ENCODE measurements around the gene PPIP5K1. TPM values are rescaled to one million over a fixed set of nuclear protein-coding genes. Genes with fewer than 3 reads are reported as not detected.

Gene PPIP5K1
- total and polyA plus RNA-seq, 11 donors = 7.2 to 23.0 (median 15.3) TPM

DNA sequence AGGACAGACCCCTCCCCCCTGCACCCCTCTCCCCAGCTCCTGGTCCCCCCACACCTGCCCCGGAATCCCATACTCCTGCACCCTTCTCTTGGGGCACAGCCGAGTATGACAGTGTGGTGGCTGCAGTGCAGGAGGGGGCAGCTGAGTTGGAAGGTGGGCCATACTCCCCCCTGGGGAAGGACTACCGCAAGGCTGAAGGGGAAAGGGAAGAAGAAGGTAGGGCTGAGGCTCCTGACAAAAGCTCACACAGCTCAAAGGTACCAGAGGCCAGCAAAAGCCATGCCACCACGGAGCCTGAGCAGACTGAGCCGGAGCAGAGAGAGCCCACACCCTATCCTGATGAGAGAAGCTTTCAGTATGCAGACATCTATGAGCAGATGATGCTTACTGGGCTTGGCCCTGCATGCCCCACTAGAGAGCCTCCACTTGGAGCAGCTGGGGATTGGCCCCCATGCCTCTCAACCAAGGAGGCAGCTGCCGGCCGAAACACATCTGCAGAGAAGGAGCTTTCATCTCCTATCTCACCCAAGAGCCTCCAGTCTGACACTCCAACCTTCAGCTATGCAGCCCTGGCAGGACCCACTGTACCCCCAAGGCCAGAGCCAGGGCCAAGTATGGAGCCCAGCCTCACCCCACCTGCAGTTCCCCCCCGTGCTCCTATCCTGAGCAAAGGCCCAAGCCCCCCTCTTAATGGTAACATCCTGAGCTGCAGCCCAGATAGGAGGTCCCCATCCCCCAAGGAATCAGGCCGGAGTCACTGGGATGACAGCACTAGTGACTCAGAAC is 62.8 kb downstream of the PPIP5K1 start:
- TF ChIP-seq, protein P1, sequence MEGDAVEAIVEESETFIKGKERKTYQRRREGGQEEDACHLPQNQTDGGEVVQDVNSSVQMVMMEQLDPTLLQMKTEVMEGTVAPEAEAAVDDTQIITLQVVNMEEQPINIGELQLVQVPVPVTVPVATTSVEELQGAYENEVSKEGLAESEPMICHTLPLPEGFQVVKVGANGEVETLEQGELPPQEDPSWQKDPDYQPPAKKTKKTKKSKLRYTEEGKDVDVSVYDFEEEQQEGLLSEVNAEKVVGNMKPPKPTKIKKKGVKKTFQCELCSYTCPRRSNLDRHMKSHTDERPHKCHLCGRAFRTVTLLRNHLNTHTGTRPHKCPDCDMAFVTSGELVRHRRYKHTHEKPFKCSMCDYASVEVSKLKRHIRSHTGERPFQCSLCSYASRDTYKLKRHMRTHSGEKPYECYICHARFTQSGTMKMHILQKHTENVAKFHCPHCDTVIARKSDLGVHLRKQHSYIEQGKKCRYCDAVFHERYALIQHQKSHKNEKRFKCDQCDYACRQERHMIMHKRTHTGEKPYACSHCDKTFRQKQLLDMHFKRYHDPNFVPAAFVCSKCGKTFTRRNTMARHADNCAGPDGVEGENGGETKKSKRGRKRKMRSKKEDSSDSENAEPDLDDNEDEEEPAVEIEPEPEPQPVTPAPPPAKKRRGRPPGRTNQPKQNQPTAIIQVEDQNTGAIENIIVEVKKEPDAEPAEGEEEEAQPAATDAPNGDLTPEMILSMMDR (IDR thresholded peaks at IDR 0.05) = no peak
- no peak for TF ChIP-seq POLR2A (IDR thresholded peaks at IDR 0.05)
- H3K36me3 ChIP-seq = peaks cover 0 to 52% (median 31%) of the 10 kb centered on the region in 9 donors
- H3K9me3 ChIP-seq = no peaks in the 10 kb centered on the region
- no peak overlapping the region for H3K27ac ChIP-seq
- intact Hi-C loops (cut with DNase I) = loop anchor here in 1 of 10 donors (10.0 kb wide), 1 partner anchor 52 kb away; no protein-coding TSS in a partner anchor
- whole genome bisulfite sequencing, 4 donors = 79 to 86% (median 82%) methylated on average over 8 to 9 of the region's 9 CpGs
- ATAC-seq (no peak), DNase-seq (no peak)
- H3K4me3 ChIP-seq = no peak overlapping the region
- H3K4me1 ChIP-seq = peaks cover 0 to 8% (median 2%) of the 10 kb centered on the region in 12 donors
- H3K27me3 ChIP-seq = no peaks in the 10 kb centered on the region

DNA sequence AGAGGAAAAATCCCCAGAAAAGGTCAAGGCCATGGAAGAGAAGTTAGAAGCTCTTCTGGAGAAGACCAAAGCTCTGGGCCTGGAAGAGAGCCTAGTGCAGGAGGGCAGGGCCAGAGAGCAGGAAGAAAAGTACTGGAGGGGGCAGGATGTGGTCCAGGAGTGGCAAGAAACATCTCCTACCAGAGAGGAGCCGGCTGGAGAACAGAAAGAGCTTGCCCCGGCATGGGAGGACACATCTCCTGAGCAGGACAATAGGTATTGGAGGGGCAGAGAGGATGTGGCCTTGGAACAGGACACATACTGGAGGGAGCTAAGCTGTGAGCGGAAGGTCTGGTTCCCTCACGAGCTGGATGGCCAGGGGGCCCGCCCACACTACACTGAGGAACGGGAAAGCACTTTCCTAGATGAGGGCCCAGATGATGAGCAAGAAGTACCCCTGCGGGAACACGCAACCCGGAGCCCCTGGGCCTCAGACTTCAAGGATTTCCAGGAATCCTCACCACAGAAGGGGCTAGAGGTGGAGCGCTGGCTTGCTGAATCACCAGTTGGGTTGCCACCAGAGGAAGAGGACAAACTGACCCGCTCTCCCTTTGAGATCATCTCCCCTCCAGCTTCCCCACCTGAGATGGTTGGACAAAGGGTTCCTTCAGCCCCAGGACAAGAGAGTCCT is 63.6 kb downstream of the PPIP5K1 start:
- peaks cover 0 to 4% (median 1%) of the 10 kb centered on the region in 12 donors for H3K4me1 ChIP-seq
- ATAC-seq (no peak), DNase-seq (no peak)
- intact Hi-C loops (cut with DNase I) = loop anchor here in 1 of 10 donors (10.0 kb wide), 1 partner anchor 52 kb away; no protein-coding TSS in a partner anchor
- H3K4me3 ChIP-seq = no peak overlapping the region
- H3K27me3 ChIP-seq = no peaks in the 10 kb centered on the region
- peaks cover 0 to 60% (median 39%) of the 10 kb centered on the region in 9 donors for H3K36me3 ChIP-seq
- TF ChIP-seq, protein P1 (IDR thresholded peaks at IDR 0.05) = no peak
- no peak for TF ChIP-seq POLR2A (IDR thresholded peaks at IDR 0.05)
- no peak overlapping the region for H3K27ac ChIP-seq
- no peaks in the 10 kb centered on the region for H3K9me3 ChIP-seq
- 72 to 87% (median 79%) methylated on average over 11 of the region's 11 CpGs for WGBS, 4 donors

DNA sequence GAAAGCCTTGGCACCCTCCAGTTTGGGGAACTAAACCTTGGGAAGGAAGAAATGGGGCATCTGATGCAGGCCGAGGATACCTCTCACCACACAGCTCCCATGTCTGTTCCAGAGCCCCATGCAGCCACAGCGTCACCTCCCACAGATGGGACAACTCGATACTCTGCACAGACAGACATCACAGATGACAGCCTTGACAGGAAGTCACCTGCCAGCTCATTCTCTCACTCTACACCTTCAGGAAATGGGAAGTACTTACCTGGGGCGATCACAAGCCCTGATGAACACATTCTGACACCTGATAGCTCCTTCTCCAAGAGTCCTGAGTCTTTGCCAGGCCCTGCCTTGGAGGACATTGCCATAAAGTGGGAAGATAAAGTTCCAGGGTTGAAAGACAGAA is 64.9 kb downstream of the PPIP5K1 start:
- H3K4me3 ChIP-seq = no peak overlapping the region
- DNase-seq (no peak), ATAC-seq (no peak)
- 86 to 95% (median 88%) methylated on average over 4 of the region's 4 CpGs for WGBS, 4 donors
- no peaks in the 10 kb centered on the region for H3K9me3 ChIP-seq
- no peaks in the 10 kb centered on the region for H3K27me3 ChIP-seq
- no peaks in the 10 kb centered on the region for H3K4me1 ChIP-seq
- intact Hi-C loops (cut with DNase I) = loop anchor here in 1 of 10 donors (10.0 kb wide), 1 partner anchor 50 kb away; no protein-coding TSS in a partner anchor
- H3K27ac ChIP-seq = no peak overlapping the region
- TF ChIP-seq, protein P1 (IDR thresholded peaks at IDR 0.05) = no peak
- TF ChIP-seq POLR2A (IDR thresholded peaks at IDR 0.05) = no peak
- H3K36me3 ChIP-seq = peaks cover 0 to 71% (median 42%) of the 10 kb centered on the region in 9 donors

Measured in heart left ventricle (tissue), 16 donors.